GM18502 (cell line): ENCODE results near the gene HLX.

Experiments
- ATAC-seq: cut with Tn5 transposase; IDR thresholded peaks from one replicate; pipeline ENCODE4 v1.9.1; 2021; ENCODE audit warnings: mild to moderate bottlenecking; ENCODE audit not compliant: unreplicated experiment, poor library complexity

Gene HLX, protein sequence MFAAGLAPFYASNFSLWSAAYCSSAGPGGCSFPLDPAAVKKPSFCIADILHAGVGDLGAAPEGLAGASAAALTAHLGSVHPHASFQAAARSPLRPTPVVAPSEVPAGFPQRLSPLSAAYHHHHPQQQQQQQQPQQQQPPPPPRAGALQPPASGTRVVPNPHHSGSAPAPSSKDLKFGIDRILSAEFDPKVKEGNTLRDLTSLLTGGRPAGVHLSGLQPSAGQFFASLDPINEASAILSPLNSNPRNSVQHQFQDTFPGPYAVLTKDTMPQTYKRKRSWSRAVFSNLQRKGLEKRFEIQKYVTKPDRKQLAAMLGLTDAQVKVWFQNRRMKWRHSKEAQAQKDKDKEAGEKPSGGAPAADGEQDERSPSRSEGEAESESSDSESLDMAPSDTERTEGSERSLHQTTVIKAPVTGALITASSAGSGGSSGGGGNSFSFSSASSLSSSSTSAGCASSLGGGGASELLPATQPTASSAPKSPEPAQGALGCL

DNA sequence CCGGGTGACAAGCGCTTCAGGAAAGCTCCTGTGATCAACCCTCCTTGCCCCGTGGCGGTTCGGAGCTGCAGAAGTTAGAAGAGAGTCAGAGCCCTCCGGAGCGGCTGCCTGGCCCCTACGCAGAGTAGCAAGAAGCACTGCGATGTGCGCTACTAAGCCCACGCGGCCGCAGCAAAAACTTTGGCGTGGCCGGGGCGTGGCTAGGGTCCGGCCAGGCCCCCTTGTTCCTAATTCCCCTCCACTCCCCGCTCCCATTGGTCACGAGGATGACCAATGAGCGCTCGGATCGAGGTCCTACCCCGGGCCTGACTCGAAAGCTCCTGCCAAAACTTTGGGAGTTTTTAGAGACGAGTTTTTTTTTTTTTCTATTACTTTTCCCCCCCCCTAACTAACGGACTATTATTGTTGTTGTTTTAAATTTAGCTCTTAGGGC lies at the start of gene HLX:
Gene HLX, plus strand, starts transcription at position 368 of the 433 bp plus-strand sequence. CDS start 415 bp downstream, outside the sequence.
- ATAC-seq, result peak; percentile 67

DNA sequence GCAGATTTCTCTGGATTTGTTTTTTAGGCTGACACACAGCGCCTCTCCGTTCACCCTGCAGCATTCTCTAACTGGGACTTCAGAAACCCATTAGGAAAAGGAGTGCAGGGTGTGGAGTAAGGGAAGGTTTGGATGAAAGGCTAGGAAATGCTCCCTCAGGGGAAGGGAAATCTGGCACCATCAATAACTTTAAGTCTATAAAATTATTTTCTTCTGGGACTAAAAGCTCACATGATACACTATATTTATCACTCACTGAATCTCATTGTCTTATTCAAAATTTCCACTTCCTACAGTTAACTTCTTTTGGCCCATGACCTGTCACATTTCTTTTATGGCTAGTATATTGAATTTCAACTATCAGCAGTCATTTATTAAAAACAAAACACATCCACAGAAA lies 45.8 kb upstream of the HLX start:
- ATAC-seq, result no peak

DNA sequence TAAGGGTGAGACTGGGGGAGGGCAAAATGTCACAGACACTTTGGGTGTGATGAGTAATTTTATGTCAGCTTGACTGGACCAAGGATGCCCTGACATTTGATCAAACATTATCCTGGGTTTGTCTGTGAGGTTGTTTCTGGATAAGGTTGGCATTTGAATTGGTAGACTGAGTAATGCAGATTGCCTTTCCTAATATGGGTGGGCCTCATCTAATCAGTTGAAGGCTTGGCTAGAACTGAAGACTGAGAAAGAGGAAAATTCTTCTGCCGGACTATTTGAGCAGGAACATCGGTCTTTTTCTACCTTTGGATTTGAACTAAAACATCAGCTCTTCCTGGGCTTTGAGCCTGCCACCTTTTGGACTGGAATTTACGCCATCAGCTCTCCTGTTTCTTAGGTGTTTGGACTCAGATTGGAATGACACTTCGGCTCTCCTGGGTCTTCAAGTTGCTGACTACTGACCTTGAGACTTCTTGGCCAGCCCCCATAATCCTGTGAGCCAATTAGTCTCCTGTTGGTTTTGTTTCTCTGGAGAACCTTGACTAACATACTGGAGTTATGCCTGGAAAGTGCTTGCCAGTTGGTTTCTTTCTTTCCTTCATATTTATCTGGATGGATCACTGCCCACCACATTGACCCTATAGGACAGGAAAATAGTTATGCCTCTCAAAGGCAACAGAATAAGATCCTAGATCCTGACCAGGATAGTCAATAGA lies 44.9 kb upstream of the HLX start:
- no peak for ATAC-seq

DNA sequence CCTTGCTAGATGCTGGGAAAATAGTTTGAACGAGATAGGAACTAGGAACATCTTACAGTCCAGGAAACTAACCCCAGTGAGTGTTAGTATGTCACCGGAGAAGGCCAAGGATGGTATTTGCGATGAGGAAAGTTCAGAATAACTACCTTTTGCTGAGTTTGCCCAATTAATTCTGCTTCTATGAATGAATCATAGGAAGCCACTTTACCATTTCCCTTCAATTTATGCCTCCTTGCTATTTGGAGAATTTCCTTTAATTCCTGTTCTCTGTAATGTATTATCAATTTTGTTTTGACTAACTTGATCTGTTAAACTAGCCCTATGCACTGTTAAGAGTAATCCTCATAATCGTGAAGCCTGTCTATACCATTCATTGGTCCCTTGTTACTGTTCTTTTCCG lies 40.7 kb upstream of the HLX start:
- ATAC-seq, result no peak

DNA sequence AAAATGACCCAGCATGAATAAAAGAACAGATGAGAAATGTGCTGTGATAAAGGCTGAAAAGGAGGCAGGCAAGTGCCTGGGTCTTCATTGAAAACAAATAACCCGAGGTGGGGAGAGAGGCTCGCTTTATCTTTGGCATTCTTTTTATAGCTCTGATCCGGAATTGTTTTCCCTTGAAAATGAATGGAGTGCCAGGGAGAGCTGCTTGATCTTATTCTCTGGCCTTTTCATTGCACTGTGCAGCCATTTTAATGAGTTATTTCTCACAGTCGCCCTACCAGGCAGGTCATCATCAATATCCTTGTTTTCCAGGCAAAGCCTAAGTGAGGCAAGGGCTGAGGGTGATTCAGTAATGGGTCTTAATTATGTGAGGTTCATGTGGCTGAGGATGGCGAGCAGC lies 39.8 kb upstream of the HLX start:
- no peak for ATAC-seq

DNA sequence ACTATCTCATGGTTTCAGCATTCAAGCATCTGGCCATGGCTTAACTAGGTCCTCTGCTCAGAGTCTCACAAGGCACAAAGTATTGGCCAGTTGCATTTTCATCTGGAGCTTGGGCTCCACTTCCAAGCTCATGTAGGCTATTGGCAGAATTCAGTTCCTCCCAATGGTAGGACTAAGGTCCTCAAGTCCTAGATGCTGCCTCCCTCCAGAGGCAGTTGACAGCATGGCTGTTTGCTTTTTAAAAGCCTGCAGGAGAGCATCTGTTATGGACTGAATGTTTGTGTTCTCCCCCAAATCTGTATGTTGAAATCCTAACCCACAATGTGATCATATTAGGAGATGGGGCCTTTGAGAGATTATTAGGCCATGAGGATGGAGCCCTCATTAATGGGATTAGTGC lies 38.0 kb upstream of the HLX start:
- ATAC-seq, result no peak

DNA sequence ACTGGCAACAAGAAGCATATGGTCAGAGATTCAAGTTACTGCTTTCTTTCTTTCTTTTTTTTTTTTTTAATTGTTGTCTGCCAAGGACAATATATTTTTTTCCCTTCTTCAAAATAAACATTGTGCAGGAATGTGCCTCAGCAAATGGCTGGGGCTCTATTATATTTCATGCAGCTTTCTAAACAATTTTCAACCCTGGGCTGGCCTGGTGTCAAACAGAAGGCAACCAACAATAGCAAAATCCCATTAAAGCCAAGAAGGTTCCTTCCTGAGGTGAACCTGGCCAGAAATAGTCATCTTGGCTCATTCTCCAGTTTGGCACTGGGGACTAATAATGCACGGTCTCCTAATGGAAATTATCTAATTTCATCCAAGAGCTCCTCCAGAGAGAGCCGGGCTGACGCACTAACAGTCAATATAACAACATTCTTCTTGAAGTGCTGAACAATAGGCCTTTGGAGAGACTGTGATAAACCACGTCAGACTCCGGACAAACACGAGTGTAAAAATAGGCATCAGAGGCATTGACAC lies 35.7 kb upstream of the HLX start:
- ATAC-seq, result no peak

DNA sequence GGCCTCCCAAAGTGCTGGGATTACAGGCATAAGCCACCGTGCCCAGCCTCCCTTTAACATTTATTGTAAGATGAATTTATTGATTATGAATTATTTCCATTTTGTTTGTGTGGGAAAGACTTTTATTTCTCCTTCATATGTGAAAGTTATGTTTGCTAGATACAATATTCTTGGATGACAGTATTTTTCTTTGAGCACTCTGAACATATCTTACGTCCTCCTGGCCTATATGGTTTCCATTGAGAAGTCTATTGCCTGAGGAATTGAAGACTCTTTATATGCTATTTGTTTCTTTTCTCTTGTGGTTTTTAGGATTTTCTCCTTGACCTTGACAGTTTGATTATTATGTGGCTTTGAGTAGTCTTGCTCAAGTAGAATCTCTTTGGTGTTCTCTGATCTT lies 26.8 kb upstream of the HLX start:
- no peak for ATAC-seq

DNA sequence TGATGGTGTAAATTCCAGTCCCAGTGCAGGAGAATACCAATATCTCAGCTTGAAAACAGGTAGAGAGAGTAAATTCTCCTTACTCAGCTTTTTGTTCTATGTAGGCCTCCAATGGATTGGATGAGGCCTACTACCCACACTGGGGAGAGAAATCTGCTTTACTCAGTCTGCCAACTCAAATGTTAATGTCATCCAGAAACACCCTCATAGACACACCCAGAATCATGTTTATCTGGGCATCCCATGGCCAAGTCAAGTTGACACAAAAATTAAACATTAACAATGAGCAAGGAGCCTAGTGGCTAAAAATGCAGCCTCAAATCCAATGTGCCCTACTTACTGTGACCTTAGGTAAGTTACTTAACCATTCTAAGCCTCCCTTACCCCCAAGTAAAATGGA lies 6.9 kb upstream of the HLX start:
- no peak for ATAC-seq

DNA sequence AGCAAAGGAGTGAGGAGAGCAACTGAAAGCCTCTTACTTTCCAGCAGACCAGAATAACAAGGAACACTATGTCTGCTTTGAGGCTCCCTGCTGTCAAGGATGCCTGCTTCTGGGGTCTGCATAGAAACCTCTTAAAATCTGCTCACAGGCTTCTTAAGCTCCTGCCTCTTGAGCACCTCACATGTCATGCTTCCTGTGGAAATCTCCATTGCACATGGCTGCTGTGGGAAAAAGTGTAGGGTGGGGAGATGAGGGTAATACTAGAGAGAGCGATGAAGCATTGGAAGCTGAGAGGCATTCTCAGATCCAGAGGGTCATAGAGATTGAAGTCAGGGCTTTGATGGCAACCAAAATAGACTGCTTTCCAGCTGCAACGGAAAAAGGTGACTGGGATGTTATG lies 6.2 kb upstream of the HLX start:
- ATAC-seq, result no peak

DNA sequence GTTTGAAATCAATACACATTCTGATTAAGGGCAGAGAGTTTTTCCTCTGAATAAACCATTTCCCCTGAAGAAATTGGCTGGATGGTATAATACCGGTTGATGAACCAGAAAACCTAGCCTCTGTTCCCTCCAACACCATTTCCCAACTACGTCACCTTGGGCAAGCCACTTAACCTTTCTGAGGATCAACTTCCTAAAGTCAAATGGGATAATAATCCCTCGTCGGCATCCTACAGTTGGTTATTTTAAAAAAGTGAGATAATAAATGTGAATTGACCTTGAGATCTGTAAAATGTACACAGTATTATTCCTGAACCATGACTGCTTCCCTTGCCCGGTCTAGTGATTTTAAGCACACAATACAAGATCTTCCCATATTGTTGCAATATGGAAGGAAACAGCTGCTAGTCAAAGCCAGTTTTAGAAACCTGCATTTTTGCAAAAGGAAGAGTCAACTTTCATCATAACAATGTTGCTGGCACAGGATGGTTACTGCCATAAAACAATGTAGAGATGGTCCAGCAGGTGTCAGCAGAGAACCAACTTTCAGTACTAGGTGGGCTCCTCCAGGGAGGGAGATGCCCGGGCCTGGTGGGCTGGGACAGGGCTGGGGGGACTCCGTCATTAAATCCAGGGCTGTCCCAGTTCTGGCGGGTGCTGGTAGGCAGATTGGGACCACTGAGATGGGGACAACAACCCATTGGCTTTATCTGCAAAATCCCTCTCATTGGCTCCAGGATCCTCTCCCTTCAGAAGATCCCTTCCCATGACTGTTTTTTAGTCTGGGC lies 5.2 kb upstream of the HLX start:
- ATAC-seq, result peak; percentile 38

DNA sequence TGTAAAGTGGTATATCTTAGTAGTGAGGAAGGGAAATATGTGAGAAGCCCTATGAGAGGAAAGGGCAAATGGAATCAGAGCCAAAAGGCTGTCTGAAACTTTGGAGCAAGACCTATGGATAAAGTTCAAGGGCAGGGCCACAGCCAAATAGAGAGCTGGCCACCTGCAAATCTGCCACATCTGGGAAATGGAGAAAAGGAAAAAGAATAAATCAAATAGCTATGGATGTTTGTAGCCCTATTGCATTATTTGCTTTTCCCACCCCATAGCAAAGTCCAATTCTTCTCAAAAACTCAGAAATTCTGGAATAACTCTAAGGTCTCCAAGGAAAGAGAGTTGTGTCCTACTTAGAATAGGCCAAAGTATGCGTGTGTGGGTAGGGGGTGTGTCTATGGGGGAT lies 4.0 kb upstream of the HLX start:
- no peak for ATAC-seq

DNA sequence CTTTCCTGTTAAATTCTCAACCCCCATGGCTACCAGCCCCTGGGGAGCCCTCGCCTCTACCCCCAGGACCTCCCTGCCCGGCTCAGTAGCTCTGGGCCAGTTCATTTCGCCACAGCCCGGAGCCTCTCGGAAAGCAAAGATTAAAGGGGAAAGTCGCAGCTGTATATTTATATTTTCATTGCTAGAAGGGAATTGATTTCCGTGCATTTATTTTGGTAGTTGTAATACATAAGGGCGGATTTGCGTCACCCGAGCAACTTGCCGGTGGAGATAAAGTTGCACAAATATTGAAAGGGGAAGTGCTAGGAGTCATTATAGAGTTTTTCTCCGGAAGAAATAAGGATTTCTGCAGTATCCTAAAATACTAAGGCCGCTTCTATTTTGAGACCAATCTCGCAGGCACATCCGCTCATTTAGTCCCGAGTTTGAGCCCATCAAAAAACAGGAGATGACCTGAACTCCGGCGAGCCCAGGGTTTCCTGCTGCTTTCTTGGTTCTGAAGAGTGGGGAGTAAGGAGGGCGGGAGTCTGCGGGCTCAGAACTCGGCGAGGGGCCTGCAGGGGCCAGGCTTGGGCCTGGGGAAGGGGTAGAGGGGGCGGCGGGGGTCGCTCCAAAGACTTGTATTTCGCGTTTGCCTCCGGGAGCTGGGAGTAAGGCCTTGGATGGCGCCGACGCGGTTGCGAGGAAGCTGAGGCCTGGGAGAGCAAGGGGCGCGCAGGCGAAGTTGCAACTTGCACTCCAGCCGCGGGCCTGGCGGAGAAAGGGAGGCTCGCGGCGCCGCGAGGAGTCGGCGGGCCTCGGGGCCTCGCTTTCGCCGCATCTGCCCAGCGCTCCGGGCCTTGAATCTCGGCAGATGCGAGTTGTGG lies 2.5 kb upstream of the HLX start:
- ATAC-seq, result no peak

DNA sequence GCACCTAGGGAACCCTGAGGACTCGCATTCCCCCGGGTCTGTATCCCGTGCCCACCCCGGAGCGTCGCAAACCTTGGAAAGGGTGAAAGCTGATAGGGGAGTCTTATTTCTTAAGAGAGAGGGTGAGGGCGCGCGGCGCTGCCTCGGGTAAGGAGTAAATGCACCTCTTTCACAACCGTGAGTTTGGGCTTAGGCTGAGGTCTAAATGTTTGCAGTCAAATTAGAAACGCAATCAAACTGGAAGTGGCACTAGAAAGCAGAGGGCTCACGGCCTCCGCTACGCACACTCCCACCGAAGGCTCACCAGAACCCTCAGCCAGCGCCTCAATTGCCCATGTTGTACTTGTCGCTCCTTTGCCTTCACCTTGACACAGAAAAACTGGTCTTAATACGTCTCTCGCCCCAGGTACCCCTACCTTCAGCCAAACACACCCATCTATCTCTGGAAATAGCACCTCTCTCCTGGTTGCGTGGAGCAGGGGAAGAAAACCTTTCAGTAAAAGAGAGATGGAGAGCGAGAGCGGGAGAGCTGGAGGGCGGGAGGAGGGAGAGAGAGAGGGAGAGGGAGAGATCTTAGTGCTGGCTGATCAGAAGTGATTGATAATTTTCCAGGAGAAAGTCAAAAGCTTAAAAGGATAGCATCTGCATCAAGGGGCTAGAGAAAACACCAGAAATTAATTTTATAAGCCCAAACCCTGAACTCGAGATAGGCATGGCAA lies 1.7 kb upstream of the HLX start:
- ATAC-seq, result no peak

DNA sequence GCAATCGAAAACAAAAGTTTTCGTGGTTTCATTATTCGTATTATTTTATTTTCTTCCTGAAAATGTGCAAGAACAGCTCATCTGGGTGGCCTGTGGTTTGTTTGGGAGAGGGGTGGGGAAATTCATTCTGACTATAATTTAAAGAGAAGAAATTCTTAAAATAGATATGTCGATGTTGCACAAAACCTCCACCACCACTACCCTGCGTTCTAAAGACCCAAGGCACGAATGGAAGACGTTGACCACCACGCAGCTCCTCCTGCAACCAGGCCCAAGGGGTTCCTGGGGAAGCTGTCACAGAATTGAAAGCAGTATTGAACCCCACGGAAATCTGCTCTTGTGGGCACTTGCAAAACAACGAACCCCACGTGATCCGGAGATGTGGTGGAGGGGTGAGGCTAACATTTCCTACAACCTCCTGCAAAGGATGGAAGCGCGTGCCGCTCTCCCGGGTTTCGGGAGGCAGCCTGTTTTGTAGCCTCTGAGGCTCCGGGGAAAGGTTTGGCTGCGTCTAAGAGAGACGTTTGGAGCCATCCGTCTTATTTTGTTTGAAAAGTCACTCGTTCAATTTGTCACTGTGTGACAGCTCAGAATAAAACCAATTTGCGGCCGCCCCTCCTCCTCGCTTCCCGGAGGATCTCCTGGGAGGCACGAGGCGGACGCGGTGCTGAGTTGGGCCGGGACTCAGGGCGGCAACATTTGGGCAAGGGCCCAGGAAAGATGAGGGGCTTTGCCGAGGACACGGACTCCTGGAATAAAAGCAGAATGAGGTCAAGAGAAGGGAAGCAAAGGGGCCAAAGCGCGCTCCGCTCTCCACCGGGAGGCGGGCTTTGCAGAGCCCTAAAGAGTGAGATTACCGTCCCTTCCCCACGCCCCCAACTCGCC lies 810 bp upstream of the HLX start:
- no peak for ATAC-seq

DNA sequence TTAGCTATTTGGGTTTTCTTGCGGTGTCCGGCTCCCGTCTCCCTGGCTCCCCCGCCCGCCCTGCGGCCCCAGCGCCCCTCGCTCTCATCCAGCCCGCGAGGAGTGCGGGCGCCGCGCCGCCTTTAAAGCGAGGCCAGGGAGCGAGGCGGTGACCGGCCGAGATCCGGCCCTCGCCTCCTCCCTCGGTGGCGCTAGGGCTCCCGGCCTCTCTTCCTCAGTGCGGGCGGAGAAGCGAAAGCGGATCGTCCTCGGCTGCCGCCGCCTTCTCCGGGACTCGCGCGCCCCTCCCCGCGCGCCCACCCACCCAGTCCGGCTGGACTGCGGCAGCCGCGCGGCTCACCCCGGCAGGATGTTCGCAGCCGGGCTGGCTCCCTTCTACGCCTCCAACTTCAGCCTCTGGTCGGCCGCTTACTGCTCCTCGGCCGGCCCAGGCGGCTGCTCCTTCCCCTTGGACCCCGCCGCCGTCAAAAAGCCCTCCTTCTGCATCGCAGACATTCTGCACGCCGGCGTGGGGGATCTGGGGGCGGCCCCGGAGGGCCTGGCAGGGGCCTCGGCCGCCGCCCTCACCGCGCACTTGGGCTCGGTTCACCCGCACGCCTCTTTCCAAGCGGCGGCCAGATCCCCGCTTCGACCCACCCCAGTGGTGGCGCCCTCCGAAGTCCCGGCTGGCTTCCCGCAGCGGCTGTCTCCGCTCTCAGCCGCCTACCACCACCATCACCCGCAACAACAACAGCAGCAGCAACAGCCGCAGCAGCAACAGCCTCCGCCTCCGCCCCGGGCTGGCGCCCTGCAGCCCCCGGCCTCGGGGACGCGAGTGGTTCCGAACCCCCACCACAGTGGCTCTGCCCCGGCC lies 492 bp downstream of the HLX start:
- peak; percentile 39 for ATAC-seq

DNA sequence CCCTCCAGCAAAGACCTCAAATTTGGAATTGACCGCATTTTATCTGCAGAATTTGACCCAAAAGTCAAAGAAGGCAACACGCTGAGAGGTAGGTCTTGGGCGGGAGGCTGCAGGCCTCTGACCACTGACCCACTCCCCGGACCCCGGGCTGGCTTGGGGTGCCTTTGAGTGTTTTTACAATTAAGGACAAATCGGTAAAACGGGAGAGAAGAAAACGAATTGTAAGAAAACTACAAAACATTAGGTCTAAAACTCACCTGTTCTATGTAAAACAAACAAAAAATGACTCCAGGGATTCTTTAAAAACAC lies 1.1 kb downstream of the HLX start:
- no peak for ATAC-seq
